GM12878 (cell line): Measurements from ENCODE around the gene MVK. TPM values are rescaled to one million over a fixed set of nuclear protein-coding genes. Genes with fewer than 3 reads are reported as not detected.

Source experiments
- ATAC-seq: fragments of 200-7000 bp; cut with Tn5 transposase; 3 replicates; pipeline ENCODE4 v1.9.1; 2020; ENCODE audit warnings: mild to moderate bottlenecking, moderate library complexity
- BruUV-seq: library from RNA; stranded (reverse); fragments of 400-500 nt; replicated peaks from 2 replicates; lab custom pipeline; 2021; lab: Mats Ljungman, UMichigan
- CTCF ChIA-PET: fragments of 300-600 bp; sonication (Branson Sonifier 250); formaldehyde crosslinking; extraction: SDS; loops from one replicate; lab custom pipeline; 2021; ENCODE audit warnings: inconsistent platforms; lab: Yijun Ruan, JAX
- POLR2A ChIA-PET: fragments of 350-600 bp; formaldehyde crosslinking; extraction: SDS; loops from one replicate; lab custom pipeline; 2021; ENCODE audit warnings: inconsistent platforms; lab: Charles Lee
- RAD21 ChIA-PET: fragments of 300-600 bp; sonication (Branson Sonifier 250); formaldehyde crosslinking; loops from one replicate; lab custom pipeline; 2023; ENCODE audit warnings: antibody characterized with exemption; ENCODE audit not compliant: unreplicated experiment; lab: Charles Lee
- SMC1A ChIA-PET: fragments of 300-600 bp; sonication (Branson Sonifier 250); formaldehyde crosslinking; loops from one replicate; lab custom pipeline; 2023; ENCODE audit not compliant: unreplicated experiment, uncharacterized antibody; lab: Charles Lee
- DNase-seq: peaks from one replicate; pipeline ENCODE4 v3.0.0-alpha.2; 2011; ENCODE audit warnings: low read depth, low spot score
- FAIRE-seq: peaks from 3 replicates; lab custom pipeline; 2011; peaks lifted over from hg19 to GRCh38; lab: Jason Lieb, UNC
- H2AFZ ChIP-seq: 2 replicates; pipeline ENCODE4 v1.6.0; 2011; ENCODE audit warnings: low read depth, low read length, control low read depth; ENCODE audit not compliant: control insufficient read depth
- H3K27ac ChIP-seq: 2 replicates; pipeline ENCODE4 v1.5.1; 2011; ENCODE audit warnings: control low read depth; ENCODE audit not compliant: control insufficient read depth, insufficient read depth
- H3K27me3 ChIP-seq, 2 experiments: replicated peaks in 1 of 2; 2 replicates each; pipeline versions ENCODE4 v1.6.0 to v1.6.1; 2011; ENCODE audit warnings: low read length in 1 of 2; ENCODE audit not compliant: control insufficient read depth in 2 of 2, insufficient read depth in 2 of 2
- H3K36me3 ChIP-seq, 2 experiments: 2 replicates each; pipeline ENCODE4 v1.5.1; 2011; ENCODE audit warnings: low read length in 1 of 2; ENCODE audit not compliant: control insufficient read depth in 2 of 2, insufficient read depth in 2 of 2
- H3K4me1 ChIP-seq: 2 replicates; pipeline ENCODE4 v1.6.1; 2011; ENCODE audit warnings: mild to moderate bottlenecking, low read length, moderate library complexity, mixed read lengths; ENCODE audit not compliant: control insufficient read depth, insufficient read depth
- H3K4me2 ChIP-seq: 2 replicates; pipeline ENCODE4 v1.6.0; 2011; ENCODE audit warnings: control low read depth; ENCODE audit not compliant: control insufficient read depth, insufficient read depth
- H3K4me3 ChIP-seq: fragments of 200-600 bp; sonication (generic); 2 replicates; pipeline ENCODE4 v1.5.1; 2016
- H3K79me2 ChIP-seq: 2 replicates; pipeline ENCODE4 v1.6.0; 2011; ENCODE audit warnings: low read length; ENCODE audit not compliant: control insufficient read depth, insufficient read depth
- H3K9ac ChIP-seq: 2 replicates; pipeline ENCODE4 v1.8.0; 2011; ENCODE audit warnings: low read length, control low read depth, mixed read lengths; ENCODE audit not compliant: control insufficient read depth, insufficient read depth
- H3K9me3 ChIP-seq: replicated peaks from 3 replicates; pipeline ENCODE4 v1.5.1; 2011; ENCODE audit warnings: mild to moderate bottlenecking, low read length; ENCODE audit not compliant: control insufficient read depth, insufficient read depth
- H4K20me1 ChIP-seq: 2 replicates; pipeline ENCODE4 v1.6.0; 2011; ENCODE audit not compliant: control insufficient read depth, insufficient read depth
- BCL11A ChIP-seq: IDR thresholded peaks from 2 replicates; pipeline ENCODE4 v1.6.1; 2011; ENCODE audit warnings: low read depth, low read length
- FOXK2 ChIP-seq: fragments of 450-650 bp; IDR thresholded peaks from 2 replicates; pipeline ENCODE4 v1.6.1; 2017; ENCODE audit warnings: mild to moderate bottlenecking, moderate library complexity
- MYC ChIP-seq: IDR thresholded peaks from 2 replicates; pipeline ENCODE4 v1.6.1; 2011; ENCODE audit warnings: mild to moderate bottlenecking, low read length, moderate library complexity, inconsistent platforms; ENCODE audit not compliant: insufficient read depth, insufficient replicate concordance, insufficient read length, severe bottlenecking
- NR2F1 ChIP-seq: fragments of 450-650 bp; conservative IDR thresholded peaks from 2 replicates; pipeline ENCODE4 v1.6.1; 2017; ENCODE audit warnings: mild to moderate bottlenecking
- SMARCA5 ChIP-seq: fragments of 450-650 bp; IDR thresholded peaks from 2 replicates; pipeline ENCODE4 v1.6.1; 2017; ENCODE audit warnings: mild to moderate bottlenecking
- TAF1 ChIP-seq: IDR thresholded peaks from 2 replicates; pipeline ENCODE4 v1.6.1; 2011; ENCODE audit warnings: mild to moderate bottlenecking, low read depth, low read length, borderline replicate concordance
- TCF3 ChIP-seq: IDR thresholded peaks from 2 replicates; pipeline ENCODE4 v1.6.1; 2012; ENCODE audit warnings: low read depth, mild to moderate bottlenecking, low read length, borderline replicate concordance; ENCODE audit not compliant: insufficient read depth
- ZNF384 ChIP-seq: IDR thresholded peaks from 2 replicates; pipeline ENCODE4 v1.6.1; 2012; ENCODE audit warnings: low read depth, mild to moderate bottlenecking, low read length, improper control_type of control experiment, borderline replicate concordance
- WGBS: methylation state at CpG from one replicate; pipeline ENCODE4 v1.1.6; 2016; ENCODE audit warnings: low lambda C conversion rate; ENCODE audit not compliant: insufficient replicate concordance, insufficient coverage; ENCODE audit errors: missing lambda C conversion rate; 5-methylcytosine and 5-hydroxymethylcytosine counted together
- in situ Hi-C: fragments of 300-500 bp; cut with MboI; formaldehyde crosslinking; loops from 9 replicates; pipeline ENCODE4 v1.14.3; 2018; ENCODE audit warnings: mixed read lengths
- intact Hi-C: fragments of 100-400 bp; cut with micrococcal nuclease; formaldehyde crosslinking; loops from one replicate; pipeline ENCODE4 v1.14.2; 2022; ENCODE audit not compliant: unreplicated experiment
- polyA plus RNA-seq, 11 experiments: library from polyadenylated mRNA; depleted of rRNA in 4 of 11; unstranded in 6 of 11; stranded (reverse) in 5 of 11; fragments of >200 nt; fragmentation: Nextera tagmentation in 4 of 11; fragmentation: Illumina TruSeq in 1 of 11; extraction: Ambion mirVana in 4 of 11; extraction: Trizol in 1 of 11; gene quantifications; 1 replicate in 1 of 11; 2 replicates in 10 of 11; pipeline versions ENCODE4 v1.2.1 to v1.2.3, GENCODE V29; 2011 to 2016; ENCODE audit warnings: inconsistent platforms in 2 of 11, missing spikeins in 2 of 11, low read depth in 1 of 11
- total RNA-seq, 4 experiments: library from RNA; depleted of rRNA in 3 of 4; stranded (reverse); fragments of >200 nt in 3 of 4; fragmentation: Illumina TruSeq in 1 of 4; extraction: Trizol in 1 of 4; gene quantifications; 2 replicates each; pipeline versions ENCODE4 v1.2.1 to v1.2.3, GENCODE V29; 2013 to 2021
- TF ChIP-seq, protein P1 (sequence below): fragments of 450-650 bp; IDR thresholded peaks from 2 replicates; pipeline ENCODE4 v1.6.1; 2018; ENCODE audit warnings: mild to moderate bottlenecking, low read depth, moderate library complexity; ENCODE audit not compliant: partially characterized antibody
- TF ChIP-seq, protein P2 (sequence below): fragments of 450-650 bp; formaldehyde crosslinking; IDR thresholded peaks from 2 replicates; pipeline ENCODE4 v1.4.0; 2022; ENCODE audit warnings: mild to moderate bottlenecking, moderate library complexity
- TF ChIP-seq, protein P3 (sequence below): fragments of 450-650 bp; IDR thresholded peaks from 2 replicates; pipeline ENCODE4 v1.6.1; 2016; ENCODE audit warnings: mild to moderate bottlenecking

The MVK gene
- total and polyA plus RNA-seq, 10 of the 15 experiments (the other 5 are each of a cell fraction or from before 2014, with no cell fraction given): 0.24 to 46.7 (median 31.9) TPM

- in situ Hi-C loops (no loop called here), intact Hi-C loops (no loop called here)
- Histone ChIP-seq H3K27ac (no peak overlapping the region), H3K36me3 (no peaks in the 10 kb centered on the region), H3K9ac (no peak overlapping the region), H3K9me3 (no peaks in the 10 kb centered on the region), H3K4me3 (no peak overlapping the region), H4K20me1 (no peaks in the 10 kb centered on the region), H3K27me3 (no peaks in the 10 kb centered on the region; a peak in 2 of 4 replicates), H3K4me1 (no peaks in the 10 kb centered on the region), H3K79me2 (no peaks in the 10 kb centered on the region), H2AFZ (no peak overlapping the region), H3K4me2 (no peak overlapping the region)
- FAIRE-seq (no peak), DNase-seq (no peak), ATAC-seq (no peak)
- ChIA-PET RAD21 (interaction anchor here (0.9 to 1.1 kb wide), 2 partner anchors 44 to 1183 kb away, joined by 3 read pairs; no protein-coding TSS in a partner anchor), CTCF (interaction anchor here (0.7 kb wide), 1 partner anchor 134 kb away, joined by 3 read pairs; no protein-coding TSS in a partner anchor), POLR2A (interaction anchor here (0.6 kb wide), 1 partner anchor 126 kb away, joined by 8 read pairs; no protein-coding TSS in a partner anchor), SMC1A (no interaction called here)
- TF ChIP-seq FOXK2: no peak
- TF ChIP-seq SMARCA5: no peak
- TF ChIP-seq NR2F1: no peak
- no peak for TF ChIP-seq MYC
- TF ChIP-seq, protein P1, sequence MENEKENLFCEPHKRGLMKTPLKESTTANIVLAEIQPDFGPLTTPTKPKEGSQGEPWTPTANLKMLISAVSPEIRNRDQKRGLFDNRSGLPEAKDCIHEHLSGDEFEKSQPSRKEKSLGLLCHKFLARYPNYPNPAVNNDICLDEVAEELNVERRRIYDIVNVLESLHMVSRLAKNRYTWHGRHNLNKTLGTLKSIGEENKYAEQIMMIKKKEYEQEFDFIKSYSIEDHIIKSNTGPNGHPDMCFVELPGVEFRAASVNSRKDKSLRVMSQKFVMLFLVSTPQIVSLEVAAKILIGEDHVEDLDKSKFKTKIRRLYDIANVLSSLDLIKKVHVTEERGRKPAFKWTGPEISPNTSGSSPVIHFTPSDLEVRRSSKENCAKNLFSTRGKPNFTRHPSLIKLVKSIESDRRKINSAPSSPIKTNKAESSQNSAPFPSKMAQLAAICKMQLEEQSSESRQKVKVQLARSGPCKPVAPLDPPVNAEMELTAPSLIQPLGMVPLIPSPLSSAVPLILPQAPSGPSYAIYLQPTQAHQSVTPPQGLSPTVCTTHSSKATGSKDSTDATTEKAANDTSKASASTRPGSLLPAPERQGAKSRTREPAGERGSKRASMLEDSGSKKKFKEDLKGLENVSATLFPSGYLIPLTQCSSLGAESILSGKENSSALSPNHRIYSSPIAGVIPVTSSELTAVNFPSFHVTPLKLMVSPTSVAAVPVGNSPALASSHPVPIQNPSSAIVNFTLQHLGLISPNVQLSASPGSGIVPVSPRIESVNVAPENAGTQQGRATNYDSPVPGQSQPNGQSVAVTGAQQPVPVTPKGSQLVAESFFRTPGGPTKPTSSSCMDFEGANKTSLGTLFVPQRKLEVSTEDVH: no peak
- TF ChIP-seq TCF3: no peak
- no peak for TF ChIP-seq TAF1
- TF ChIP-seq BCL11A: no peak
- TF ChIP-seq, protein P2, sequence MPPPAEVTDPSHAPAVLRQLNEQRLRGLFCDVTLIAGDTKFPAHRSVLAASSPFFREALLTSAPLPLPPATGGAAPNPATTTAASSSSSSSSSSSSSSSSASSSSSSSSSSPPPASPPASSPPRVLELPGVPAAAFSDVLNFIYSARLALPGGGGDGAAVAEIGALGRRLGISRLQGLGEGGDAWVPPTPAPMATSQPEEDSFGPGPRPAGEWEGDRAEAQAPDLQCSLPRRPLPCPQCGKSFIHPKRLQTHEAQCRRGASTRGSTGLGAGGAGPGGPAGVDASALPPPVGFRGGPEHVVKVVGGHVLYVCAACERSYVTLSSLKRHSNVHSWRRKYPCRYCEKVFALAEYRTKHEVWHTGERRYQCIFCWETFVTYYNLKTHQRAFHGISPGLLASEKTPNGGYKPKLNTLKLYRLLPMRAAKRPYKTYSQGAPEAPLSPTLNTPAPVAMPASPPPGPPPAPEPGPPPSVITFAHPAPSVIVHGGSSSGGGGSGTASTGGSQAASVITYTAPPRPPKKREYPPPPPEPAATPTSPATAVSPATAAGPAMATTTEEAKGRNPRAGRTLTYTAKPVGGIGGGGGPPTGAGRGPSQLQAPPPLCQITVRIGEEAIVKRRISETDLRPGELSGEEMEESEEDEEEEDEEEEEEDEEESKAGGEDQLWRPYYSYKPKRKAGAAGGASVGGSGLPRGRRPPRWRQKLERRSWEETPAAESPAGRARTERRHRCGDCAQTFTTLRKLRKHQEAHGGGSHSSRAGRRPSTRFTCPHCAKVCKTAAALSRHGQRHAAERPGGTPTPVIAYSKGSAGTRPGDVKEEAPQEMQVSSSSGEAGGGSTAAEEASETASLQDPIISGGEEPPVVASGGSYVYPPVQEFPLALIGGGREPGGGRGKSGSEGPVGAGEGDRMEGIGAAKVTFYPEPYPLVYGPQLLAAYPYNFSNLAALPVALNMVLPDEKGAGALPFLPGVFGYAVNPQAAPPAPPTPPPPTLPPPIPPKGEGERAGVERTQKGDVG (CRISPR knock-in tag): no peak
- TF ChIP-seq, protein P3, sequence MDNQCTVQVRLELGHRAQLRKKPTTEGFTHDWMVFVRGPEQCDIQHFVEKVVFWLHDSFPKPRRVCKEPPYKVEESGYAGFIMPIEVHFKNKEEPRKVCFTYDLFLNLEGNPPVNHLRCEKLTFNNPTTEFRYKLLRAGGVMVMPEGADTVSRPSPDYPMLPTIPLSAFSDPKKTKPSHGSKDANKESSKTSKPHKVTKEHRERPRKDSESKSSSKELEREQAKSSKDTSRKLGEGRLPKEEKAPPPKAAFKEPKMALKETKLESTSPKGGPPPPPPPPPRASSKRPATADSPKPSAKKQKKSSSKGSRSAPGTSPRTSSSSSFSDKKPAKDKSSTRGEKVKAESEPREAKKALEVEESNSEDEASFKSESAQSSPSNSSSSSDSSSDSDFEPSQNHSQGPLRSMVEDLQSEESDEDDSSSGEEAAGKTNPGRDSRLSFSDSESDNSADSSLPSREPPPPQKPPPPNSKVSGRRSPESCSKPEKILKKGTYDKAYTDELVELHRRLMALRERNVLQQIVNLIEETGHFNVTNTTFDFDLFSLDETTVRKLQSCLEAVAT: no peak
- no peak for TF ChIP-seq ZNF384
- 63% methylated on average over 3 of the region's 3 CpGs for WGBS
- BruUV-seq: no TSS peak
Observed at GRCh38 chr12:109640961-109641360, 67.4 kb downstream of the MVK start.
